GM12872 (cell line): ENCODE results near the gene HDAC6.

Source experiments
- TF ChIP-seq, protein P1 (sequence below): IDR thresholded peaks from 3 replicates; pipeline ENCODE4 v1.5.1; 2011; ENCODE audit warnings: low read depth, mild to moderate bottlenecking, low read length, moderate library complexity; ENCODE audit not compliant: insufficient read depth

The HDAC6 gene

DNA sequence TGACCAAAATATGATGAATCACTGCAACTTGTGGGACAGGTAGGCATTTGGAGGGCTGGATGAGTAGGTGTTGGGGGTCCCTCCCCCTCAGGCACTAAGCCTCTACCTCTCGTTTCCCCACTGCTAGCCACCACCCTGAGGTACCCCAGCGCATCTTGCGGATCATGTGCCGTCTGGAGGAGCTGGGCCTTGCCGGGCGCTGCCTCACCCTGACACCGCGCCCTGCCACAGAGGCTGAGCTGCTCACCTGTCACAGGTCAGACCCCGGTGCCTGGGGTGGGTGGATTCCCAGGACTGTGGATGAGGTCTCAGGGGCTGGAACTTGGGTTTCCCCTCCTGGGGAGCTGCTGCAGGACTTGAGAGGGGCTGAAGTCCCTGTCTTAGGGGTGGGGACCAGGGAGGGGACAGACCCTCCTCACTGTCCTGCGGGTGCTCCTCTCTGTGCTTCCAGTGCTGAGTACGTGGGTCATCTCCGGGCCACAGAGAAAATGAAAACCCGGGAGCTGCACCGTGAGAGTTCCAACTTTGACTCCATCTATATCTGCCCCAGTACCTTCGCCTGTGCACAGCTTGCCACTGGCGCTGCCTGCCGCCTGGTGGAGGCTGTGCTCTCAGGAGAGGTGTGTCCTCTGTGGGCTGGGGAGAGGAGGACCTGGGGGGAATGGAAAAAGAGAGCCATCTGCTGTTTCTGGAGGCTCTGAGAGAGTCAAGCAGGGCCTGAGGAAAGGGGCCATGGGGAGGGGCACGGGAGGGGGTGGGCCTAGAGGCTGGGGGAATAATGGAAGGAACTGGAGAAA is 14.3 kb downstream of the HDAC6 start:
- TF ChIP-seq, protein P1, sequence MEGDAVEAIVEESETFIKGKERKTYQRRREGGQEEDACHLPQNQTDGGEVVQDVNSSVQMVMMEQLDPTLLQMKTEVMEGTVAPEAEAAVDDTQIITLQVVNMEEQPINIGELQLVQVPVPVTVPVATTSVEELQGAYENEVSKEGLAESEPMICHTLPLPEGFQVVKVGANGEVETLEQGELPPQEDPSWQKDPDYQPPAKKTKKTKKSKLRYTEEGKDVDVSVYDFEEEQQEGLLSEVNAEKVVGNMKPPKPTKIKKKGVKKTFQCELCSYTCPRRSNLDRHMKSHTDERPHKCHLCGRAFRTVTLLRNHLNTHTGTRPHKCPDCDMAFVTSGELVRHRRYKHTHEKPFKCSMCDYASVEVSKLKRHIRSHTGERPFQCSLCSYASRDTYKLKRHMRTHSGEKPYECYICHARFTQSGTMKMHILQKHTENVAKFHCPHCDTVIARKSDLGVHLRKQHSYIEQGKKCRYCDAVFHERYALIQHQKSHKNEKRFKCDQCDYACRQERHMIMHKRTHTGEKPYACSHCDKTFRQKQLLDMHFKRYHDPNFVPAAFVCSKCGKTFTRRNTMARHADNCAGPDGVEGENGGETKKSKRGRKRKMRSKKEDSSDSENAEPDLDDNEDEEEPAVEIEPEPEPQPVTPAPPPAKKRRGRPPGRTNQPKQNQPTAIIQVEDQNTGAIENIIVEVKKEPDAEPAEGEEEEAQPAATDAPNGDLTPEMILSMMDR: no peak

DNA sequence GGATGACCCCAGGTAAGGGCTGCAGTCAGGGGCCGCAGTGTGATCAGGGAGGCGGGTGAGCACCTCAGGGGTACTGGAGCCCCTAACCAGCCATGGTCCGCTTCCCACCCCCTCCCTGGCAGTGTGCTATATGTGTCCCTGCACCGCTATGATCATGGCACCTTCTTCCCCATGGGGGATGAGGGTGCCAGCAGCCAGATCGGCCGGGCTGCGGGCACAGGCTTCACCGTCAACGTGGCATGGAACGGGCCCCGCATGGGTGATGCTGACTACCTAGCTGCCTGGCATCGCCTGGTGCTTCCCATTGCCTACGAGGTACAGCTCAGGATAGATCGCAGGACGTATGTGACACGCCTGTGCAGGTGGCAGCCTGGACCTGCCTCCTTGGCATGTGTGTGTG is 16.2 kb downstream of the HDAC6 start:
- TF ChIP-seq, protein P1: no peak

DNA sequence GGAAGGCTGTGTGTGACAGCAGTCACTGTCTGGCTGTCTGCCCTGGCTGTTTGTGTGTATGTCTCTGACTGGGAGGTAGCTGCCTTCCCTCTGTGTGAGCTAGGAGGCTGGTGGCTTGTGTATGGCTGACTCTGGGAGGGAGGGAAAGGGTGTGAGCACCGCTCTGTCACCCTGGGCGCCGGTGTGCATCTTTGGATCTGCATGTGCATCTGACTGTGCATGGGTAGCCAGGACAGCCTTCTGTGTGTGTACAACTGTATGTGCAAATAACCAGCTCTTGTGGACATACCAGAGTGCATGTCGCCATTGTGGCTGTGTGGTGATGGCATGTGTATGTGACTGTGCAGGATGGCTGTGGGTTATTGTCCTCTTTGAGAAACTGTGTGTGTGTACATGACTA is 17.0 kb downstream of the HDAC6 start:
- TF ChIP-seq, protein P1: no peak

DNA sequence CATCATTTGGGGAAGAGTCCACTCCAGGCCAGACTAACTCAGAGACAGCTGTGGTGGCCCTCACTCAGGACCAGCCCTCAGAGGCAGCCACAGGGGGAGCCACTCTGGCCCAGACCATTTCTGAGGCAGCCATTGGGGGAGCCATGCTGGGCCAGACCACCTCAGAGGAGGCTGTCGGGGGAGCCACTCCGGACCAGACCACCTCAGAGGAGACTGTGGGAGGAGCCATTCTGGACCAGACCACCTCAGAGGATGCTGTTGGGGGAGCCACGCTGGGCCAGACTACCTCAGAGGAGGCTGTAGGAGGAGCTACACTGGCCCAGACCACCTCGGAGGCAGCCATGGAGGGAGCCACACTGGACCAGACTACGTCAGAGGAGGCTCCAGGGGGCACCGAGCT is 21.2 kb downstream of the HDAC6 start:
- TF ChIP-seq, protein P1: no peak

DNA sequence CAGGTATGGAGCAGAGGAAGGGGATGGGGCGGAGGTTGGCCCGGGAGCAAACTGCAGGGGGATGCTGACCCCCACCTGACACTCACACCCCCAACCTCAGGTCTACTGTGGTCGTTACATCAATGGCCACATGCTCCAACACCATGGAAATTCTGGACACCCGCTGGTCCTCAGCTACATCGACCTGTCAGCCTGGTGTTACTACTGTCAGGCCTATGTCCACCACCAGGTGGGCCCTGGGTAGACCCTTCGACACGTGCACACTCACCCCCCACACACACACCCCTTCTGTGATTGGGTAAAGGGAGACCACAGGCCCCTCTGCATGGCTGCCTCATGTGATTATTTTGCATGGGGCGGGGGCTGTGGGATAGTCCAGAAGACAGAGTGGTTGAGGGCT is 22.2 kb downstream of the HDAC6 start:
- TF ChIP-seq, protein P1: no peak

DNA sequence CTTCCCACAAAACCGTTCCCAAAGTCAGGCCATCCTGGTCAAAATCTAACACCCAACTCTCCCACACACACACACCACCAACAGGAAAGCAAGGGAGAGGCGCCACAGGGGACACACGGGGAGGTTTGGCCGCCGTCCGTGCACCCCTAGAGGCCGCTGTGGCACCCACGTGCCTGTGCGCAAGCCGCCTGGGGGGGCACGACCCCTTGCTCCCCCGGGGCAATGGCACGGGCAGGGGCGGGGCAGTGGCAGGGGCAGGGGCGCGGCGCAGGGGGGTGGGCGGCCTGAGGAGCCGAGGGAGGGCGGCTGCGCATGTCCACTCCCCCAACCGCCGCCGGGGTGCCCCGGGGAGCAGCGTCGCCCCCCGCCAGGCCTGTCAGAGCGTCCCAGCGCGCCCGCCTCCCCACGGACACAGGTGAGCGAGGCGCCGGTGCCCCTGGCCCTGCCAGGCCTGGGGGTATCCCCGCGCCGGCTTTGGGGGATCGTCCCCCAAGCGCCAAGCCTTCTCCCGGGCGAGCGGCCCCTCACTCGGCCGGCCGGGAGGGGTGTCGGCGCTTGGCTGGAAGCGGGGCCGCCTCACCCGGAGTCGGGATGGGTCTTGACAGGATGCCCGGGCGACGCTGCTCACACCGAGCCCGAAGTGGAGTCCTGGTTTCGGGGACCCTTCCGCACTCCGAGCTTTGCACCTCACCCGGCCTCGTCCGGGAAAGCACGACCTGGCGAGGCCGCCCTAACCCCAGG is 24.4 kb downstream of the HDAC6 start, which contains the start of gene ERAS:
Gene ERAS, plus strand, starts transcription at position 379 of the 741 bp plus-strand sequence. CDS start 2,611 bp downstream, outside the sequence.
- TF ChIP-seq, protein P1: peak; percentile 44

DNA sequence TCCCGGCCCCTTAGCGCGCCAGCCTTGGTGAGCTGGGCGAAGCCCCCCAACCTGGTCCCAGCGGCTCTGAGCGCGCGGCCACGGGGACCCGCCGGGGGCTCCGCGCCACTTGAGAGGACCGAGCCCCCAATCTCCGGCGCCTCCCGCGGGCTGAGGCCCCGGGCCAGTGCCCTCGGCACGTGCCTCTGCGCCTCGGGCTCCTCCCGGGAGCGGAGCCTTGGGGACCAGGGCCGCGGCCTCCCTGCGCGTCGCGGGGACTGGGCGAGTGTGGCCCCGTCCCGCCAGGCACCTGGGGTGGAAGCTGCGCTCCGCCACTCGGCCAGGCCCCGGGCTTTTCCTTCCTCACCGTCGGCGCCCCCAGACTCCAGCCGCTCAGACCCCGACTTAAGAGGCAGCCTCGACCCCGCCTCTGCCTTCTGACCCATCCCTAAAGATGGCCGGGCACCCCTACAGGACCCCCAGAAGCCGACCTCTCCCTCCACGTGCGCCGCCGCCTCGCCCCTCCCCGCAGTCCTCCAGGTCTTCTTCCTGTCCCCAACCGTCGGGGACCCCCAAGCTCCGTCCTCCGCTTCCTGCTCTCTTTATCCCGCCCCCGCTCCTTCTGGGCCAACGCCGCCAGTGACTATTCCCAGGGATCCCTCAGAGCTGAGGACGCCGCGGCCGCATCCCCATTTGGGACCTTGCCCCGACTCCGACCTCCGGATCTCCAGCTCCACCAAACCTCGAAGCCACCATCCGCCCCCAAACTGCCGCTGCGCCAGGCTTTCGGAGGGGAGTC is 25.2 kb downstream of the HDAC6 start:
- TF ChIP-seq, protein P1: no peak
